ENCODE data around the gene CCDC3. TPM values are rescaled to one million over a fixed set of nuclear protein-coding genes. Genes with fewer than 3 reads are reported as not detected.

The CCDC3 gene
- polyA plus RNA-seq, 1 donor, result 14.2 TPM

DNA sequence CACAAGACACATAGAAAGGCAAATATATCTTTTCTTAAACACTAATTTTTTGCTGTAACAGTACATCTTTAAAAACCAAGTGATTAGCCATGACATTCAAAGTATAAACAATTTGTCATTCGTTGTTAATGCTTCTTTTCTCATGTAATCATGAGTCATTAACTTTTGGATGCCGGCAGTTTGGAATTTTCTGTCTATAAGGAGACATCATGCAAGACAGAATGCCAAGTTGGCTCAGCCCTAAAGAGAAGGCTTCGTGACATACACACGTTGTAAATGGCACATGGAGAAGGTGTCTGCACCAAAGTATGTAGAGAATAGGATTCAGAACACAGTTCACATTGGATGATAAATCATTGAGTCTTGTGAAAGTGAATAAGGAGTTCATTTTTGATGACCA lies 35.9 kb downstream of the CCDC3 start:
- no peak for DNase-seq

DNA sequence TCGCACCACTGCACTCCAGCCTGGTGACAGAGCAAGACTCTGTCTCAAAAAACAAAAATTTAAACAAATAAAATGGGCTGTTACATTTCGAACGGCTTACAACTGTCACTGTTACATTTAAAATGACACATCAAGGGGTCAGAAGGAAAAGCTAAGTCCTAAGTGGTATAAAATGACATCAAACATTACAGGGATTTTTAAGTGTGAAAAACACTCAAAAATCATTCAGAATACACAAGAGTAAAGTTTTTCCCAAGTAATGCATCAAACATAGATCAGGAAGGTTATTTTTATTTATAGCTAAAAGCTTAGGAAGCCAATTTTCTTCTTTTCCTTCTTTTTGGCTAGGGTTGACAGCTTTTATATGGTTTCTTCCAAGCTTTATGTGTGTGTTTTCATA lies 39.0 kb downstream of the CCDC3 start:
- DNase-seq, result no peak

DNA sequence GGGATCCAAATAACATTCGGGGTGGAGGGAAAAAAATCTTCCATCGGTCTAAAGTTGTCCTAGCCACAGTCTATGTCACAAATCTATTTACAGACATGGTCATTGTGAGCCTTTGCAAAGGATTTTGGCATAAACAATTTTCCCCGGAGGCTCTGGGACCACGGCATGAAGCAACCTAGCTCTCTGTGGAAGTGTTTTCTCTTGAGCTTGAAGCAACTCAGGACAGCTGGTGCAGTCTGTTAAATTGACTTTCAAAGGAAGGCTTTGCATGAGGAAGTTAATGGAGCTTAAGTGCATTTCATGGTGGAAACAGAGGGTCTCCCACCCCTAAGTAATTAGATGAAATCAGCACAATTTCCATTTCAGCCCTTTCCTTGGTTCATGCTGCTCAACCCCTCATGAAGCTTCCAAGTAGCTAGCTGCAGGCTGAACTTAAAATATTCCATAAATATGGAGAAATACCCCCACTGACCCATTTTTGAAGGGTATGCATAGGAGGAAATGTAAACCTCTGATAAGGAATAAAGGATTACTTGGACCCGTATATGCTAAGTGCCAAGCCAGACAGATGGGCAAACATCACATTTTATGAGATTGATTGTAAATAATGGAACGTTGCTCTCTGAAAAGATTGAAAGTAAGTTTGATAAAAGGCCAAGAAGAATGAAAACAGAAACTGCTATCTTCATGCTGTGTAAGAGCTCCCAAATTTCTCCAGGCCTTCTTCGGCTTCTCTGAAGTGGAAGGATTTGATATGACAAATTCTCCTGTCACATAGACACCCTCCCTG lies 39.9 kb downstream of the CCDC3 start:
- no peak for DNase-seq

DNA sequence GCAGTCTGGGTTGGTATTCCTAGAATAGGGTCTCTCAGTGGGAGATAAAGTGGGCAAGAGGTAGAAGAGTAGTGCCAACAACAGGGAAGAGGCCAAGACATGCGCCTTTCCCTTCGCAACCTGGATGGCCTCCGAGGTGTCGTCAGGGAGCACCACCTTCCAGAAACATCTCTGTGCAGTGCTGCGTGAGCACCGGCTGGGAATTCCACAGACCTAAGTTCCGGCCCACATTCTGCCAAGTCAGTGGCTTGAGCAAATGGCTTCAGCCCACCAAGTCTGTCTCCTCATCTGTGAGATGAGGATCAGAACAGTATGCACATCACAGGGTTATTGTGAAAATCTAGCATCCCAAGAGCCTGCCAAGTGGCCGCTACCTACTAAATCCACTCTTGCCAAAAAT lies 40.6 kb downstream of the CCDC3 start:
- DNase-seq, result no peak

DNA sequence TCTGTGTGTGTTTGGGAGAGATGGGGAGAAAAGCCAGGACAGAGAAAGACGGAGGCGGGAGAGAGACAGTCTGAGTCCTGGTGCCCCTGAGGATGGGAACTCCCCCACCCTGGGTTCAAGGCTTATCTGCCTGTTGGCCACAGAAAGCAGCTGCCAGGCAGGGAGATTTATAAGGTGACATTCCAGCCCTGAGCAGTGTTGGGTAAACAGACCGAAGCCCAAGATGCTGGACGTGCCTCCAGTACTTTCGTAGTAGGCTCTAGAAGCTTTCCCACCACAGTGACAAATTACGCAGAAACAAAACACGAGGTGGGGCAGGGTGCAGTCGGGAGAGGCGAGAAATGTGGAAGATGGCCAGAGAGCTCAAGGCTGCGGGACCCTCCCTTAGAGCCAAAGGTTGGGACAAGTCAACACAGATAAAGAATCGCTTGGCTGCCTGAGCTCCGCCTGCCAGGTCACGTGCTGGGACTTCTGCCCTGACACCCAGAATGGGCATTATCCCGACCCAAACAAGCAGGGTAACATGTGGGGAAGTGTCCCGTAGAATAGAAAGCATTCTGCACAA lies 41.1 kb downstream of the CCDC3 start:
- DNase-seq, result peak; percentile 77

DNA sequence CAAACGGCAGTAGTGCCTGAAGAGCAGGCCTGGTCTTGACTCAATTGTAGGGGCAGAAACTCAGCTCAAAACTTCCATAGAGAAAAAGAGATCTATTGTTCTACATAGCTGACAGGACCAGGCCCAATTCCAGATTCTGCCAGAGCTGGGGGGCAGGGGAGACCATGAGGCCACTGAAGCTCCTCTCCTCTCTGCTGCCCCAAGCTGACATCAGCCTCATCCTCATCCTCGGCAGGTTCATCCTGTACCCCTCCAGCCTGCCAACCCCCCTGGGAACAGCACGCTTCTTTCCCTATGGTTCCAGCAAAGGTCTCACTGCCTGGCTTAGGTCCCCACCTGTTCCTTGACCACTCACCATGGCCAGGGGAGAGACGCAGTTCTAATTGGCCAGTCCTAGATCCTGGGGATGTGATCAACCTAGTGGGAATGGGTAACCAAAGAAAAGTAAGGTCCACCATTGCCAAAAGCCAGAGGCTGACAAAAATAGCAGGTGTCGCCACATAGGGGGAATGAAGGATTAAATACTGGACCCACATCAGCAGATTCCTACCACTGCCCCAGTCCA lies 42.9 kb downstream of the CCDC3 start:
- no peak for DNase-seq

DNA sequence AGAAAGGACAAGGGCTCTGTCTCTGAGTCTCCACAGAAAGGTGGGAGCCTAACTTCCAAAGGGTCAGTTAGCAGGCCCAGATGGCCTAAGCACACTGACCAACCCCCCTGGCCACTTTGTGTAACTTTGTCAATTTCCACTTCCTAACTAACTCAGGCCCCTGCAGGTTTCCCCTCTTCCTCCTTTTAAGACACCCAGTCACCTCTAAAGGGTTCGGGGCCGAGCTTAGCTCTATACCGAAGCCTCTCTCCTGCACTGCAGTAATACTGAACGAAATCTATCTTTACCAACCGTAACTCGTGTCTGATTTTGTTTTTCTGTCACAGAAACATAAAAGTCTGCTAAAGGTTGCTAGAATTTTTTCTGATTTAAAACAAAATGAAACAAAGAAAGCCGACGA lies 44.4 kb downstream of the CCDC3 start:
- no peak for DNase-seq

DNA sequence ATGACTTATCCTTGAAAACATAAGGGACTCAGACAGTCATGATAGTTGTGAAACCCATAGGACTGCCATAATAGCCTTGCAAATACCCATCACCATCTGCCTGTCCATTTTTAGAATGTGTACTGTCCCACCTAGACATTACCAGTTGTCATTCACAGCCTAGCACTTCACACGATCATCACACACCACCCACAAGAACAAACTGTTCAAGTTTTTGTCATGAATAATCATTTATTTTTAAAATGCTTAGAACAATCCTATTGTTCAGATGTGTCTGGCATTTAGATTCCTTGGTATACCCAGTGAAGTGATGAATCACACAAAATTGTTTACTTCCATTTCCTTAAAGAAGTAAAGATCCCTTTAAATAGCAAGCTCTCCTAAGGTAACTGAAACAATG lies 46.6 kb downstream of the CCDC3 start:
- no peak for DNase-seq

DNA sequence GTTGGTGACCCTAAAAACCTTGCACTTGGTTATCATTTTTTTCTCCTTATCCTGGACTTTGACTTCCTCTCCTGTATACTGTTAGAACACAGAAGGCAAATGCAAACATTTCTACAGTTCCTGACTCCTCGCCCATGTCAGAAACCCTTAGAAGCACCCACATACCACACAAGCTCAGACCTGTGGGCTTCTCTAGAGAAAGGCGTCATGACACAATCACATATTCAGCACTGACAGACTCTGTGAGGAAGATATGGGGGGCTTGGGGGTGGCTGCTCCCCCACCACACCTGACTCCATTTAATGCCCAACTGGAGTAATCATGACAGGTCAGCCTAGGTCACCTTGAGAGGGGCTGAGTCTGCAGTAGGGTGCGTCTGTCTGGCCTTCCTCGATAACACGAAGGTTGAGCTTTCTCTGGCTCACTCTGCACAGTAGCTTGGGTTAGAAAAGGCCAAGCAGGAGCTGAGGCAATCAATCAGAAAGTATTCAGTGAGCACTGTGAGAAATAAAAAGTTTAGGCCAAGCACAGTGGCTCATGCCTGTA lies 50.9 kb downstream of the CCDC3 start:
- no peak for DNase-seq

DNA sequence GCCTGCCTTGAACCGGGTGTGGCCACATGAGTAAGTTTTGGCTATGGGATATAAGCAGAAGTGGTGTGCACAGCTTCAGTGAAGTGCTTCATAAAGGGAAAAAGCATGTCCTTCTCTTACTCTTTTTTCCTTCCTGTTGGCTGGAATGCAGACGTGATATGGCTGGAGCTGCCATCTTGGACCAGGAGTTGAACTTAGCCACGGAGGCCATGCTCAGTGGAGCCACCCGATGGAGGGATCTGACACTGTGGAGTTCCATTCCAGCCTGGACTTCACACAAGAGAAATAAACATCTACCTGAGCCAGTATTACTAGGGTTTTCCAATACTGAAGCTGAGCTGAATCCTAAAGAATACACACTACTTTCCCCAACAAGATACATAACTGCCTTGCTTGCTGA lies 52.3 kb downstream of the CCDC3 start:
- DNase-seq, result no peak

DNA sequence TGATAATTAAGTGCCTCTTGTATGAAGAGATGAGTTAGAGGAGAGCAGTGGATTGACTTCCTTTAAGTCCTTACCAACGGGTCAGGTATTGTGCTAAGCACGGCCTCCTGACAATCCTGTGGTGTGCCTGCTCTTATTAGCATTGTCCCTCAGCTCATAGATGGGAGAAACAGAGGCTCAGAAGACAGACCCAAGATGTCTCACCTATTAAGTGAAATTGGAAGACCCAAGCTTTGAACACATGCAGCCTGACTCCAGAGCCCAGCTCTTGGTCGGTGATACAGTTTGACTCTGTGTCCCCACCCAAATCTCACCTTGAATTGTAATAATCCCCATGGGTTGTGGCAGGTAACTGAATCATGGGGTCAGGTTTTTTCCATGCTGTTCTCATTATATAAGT lies 53.8 kb downstream of the CCDC3 start:
- no peak for DNase-seq

DNA sequence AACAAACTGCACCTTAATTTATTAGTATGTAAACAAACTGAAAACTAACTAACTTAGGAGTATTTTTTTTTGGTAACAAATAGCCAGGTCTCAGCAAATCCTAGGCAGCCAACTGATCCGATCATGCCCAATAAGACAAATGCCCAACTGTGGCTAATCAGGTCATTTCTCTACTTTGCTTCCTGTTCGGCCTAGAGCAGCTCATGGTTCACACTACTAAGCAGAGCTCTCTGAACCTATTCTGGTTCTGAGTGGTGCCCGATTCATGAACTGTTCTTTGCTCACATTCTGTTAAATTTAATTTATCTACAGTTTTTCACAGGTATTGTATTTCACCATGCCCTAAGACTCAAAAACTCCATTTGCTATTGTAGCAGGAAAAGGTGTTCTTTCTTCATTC lies 55.1 kb downstream of the CCDC3 start:
- no peak for DNase-seq

DNA sequence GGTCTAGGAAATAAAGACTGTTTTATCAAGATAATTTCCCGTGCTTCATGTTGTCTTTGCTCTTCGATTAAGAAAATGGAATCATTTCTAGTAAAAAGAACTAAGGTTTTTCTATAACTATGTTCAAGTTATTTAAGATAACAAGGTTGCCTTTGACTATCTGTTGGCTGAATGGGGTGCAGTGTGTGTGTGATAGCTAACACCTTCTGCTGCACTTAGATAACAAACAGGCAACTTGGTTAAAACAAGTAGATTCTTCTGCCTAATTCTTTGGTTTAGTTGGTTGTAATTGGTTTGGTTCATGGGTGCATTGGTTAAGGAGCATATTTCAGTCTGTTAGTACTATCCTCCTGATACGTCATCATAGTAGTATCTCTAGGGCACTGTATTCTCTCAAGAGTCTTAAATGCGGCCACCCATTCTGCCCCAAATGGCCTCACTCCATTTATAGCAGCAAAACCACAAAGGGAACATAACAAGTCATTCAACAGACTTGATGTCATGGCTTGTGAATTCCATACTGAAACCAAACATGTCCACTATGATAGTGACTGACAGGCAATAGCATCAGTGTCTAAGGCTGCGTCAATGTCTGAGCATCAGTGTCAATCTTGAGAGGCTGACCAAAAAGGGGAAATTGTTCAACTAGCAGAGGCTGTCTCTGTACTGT lies 55.7 kb downstream of the CCDC3 start:
- no peak for DNase-seq

DNA sequence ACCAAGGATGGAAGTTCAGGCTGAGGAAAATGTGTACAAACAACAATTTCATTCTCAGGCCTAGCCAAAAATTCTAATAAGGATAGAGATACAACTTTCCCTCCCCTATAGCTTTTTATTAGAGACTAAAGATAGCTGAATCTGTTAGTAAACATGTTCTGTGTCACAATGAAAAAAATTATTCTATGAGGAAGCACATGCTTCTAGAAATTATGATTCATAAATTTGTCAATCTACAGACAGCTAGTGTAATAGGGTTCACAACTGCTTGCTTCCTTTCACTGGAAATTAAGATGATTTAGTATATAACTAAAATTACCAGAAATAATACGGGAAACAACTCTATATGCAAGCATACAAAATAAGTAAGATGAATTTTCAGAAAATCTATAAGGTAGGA lies 56.6 kb downstream of the CCDC3 start:
- no peak for DNase-seq

DNA sequence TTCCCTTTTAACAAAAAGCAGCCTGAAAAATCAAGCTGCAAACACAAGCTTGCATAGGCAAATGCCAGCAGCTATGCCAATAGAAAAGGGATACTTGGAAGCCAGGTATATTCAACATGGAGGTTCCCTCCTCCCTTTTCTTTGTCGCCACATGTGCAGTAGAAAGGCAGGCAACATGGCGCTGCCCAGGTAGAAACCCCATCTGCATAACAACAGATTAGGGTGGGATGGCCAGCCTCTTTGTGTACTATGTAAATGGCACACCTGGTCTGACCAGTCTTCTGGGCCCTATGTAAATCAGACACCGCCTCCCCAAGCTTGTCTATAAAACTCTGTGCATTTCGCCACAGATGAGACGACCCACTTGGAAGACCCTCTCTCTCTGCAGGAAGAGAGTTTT lies 58.1 kb downstream of the CCDC3 start:
- no peak for DNase-seq

DNA sequence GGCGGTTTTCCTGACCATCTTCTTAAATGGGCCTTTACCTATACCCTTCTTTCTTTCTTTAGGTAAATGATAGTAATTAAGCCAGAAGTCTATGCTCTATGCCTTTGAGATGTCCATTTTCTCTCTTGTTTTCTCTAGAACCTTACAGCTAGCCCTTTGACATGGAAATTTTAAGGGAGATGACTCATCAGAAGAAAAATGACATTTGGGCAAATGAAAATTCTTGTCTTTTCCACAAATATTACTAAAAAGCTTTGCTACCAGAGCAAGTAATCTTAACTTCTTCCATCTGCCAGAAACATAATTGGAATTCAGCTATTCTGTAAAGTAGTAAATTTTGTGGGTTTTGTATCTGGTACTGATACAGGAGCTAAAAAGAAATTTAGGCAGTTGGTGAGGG lies 59.5 kb downstream of the CCDC3 start:
- no peak for DNase-seq

DNA sequence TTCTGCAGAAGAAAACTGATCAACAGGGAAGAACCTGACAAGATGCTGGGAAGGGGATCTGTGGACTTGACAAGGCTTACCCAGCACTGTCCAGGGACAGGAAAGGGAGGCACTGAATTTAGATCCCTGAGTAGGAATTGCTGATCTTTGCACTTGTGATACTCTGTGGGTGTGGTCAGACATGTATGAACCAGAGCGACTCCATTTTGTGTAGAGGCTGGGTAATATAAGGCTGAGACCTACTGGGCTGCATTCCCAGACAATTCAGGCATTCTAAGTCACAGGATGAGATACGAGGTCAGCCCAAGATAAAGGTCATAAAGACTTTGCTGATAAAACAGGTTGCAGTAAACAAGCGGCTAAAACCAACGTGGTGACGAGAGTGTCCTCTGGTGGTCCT lies 60.7 kb downstream of the CCDC3 start:
- no peak for DNase-seq

DNA sequence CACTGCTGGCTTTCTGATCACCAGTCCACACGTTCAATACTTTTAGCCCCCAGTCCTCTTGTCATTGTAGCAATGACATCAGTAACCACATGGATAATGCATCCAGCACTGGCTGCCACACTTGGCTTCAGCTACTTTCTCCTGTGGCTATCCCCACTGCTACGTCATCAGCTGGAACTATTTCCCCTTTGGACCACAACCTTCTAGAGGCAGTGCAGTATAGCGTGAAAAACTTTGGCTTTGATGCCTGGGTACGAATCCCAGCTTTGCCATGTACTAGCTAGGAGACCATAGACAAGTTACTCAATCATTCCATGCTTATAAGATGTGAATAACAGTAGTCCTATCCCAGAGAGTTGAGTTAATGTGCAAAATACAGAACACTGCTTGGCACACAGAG lies 63.2 kb downstream of the CCDC3 start:
- DNase-seq, result no peak

DNA sequence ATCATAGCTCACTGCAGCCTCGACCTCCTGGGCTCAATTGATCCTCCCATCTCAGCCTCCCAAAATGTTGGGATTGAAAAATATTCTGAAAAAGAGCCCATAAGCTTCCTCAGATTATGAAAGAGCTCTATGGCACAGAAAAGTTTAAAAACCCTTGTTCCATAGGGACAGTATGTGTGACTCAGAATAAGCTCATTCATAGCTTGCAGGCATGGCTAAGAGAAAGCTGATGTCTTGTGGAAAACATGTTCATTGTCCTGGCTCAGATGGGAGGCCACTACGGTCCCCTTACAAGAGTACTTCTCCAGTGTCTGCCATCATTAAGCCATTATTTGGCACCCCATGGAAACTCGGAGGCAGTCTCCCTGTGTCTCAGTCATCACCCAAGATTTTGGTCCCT lies 64.0 kb downstream of the CCDC3 start:
- no peak for DNase-seq

DNA sequence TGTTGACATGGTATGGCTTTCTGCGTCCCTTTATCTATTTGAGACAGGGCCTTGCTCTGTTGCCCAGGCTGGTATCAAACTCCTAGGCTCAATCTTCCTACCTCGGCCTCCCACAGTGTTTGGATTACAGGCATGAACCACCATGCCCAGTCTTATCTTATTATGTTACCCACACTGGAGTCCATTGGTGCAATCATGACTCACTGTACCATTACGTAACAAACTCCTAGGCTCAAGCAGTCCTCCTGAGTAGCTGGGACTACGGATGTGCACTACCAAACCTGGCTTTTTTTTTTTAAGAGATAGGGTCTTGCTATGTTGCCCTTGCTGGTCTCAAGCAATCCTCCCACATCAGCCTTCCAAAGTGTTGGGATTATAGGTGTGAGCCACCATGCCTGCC lies 66.7 kb downstream of the CCDC3 start:
- no peak for DNase-seq

DNA sequence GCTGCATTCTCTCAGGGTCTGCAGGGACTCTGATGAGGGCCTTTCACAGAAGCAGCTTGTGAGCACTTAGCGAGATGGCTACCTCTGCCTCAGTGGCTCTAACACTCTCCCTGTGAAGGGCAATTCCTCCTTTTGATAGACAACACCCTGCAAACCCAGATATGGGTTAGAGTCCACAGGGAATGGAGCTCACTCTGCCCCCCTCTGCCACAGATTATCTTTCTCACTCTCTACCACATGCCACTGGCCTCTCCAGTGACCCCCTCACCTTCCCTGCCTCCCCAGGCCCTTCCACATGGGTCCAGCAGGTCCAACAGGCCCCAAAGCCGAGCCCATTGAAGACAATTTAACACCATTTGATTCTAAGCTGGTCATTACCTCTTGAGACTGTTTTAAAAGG lies 72.1 kb downstream of the CCDC3 start:
- DNase-seq, result no peak

DNA sequence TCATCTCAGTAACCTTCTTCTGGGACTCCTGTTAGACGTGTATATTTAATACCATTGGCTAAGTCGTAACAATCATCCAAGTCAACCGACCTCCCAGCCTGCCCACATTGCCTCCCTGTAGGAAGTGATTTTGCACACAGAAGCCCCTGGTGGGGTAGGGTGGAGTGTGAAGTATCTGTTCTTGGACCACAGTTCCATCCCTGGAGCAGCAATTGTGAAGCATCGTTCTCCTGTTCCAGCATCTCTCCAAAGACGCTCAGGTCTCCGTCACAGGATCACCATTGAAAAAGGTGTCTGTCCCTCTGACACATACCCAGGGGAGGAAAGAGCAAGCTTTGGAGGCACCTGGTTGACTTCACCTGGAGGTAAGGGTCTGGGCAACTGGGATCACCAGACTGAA lies 72.9 kb downstream of the CCDC3 start:
- DNase-seq, result no peak

DNA sequence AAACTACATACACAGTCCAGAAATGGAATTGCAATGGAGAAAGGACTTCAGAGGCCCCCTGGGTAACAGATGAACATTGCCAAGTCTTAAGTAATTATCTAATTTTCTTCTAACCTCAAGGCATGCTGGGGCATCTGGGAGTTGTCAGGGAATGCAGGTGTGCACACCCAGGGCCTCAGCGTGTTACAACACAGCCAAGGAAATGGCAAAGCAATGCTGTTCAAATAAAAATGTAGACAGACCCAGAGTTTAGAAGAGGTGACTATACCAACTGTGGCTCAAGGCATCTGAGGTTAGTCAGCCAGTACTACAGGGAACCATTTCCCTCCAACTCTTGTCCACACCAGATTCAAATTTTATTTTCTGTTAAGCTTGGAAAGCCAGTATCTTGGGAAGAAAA lies 73.6 kb downstream of the CCDC3 start:
- no peak for DNase-seq

Measured in left kidney (tissue), 2 donors.